ENCODE data around the gene PRKCH.
A peak's percentile ranks its signal among the peaks of the same experiment; 100 is the strongest.

PRKCH gene

DNA sequence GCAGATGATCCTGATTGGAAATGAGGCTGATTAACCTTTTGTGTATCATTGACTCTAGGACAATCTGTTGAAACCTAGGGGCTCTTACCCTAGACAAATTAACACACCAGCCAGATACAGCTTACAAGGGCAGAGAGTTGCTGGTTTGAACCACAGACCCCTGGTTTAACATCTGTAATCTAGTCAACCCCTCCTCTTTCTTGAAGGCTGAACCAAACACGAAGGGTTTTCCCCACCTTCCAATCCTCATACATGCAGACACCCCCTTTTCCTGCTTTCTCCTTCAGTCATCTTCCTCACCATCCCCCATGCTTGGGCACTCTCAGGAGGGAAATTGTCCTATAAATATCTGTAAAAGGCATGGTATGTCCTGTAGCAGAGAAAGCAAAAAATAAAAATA, 247.9 kb downstream of the PRKCH start:
- DNase-seq (ENCODE audit: low spot score): no peak

DNA sequence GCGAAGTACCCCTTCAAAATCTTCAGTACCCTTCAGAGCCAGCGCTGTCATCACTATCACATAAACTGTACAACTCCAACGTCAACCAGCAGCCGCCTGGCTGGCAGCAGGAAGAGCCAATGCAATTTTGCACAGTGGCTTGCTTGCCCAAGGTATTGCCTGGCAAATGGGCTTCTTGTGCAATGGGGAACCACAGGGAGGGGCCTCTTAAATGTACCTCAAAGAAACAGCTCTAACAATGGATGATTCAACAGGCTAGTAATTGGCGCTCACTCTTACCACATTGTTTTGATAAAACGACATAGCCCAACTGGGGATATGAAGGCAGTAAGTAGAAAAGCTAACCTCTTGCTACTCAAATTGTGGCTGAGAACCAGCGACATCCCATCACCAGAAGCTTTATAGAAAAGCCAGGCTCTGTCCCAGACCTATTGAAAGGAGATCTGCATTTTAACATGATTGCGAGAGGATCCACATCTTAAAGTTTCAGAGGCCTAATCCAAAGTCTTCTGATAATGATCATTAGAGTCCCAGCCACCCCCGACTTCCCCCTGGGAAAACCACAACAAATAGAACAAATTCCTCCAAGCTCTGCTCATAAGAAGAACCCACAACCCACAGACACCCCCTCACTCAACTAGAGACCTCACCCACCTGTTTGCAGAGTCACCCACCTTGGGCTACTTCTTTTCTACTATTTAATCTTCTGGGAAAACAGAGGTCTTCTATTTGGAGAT, 248.6 kb downstream of the PRKCH start:
- peak; percentile 61 for DNase-seq (ENCODE audit: low spot score)

DNA sequence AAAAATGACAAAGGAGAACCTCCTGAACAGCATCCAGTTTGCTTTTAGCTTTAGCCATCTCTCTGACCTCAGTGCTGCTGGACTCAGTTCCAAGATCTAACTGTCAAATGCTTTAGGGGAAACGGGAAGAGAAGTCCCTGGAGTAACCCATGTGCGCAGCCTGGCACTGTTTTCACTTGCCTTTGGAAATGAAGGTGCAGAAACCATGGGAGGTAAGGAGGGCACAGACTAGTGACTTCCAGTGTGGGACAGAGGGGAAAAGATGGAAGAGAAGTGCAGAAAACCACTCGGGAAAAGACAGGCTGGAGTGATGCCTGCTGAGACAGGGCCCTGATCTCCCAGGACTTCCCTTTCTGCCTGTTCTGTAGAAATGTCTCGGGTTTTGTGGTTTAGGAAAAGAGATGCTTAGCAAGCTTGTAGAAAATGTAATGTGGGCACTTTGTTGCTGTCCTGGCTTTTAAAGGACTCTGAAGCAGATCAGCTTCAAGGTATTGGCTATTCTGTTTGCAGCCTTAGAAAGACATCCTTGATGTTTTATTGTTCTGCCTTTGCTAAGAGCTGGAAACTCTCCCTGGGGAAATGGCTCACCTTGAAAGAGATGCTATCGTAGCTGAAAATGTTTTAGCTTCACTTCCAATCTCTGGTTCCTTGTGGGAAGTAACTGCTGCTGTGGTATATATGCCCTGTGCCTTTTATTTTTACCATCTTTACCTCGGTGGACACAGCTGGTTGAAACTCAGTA, 249.3 kb downstream of the PRKCH start:
- DNase-seq (ENCODE audit: low spot score): no peak

GRCh38 chr14:61571917-61572316, 250.5 kb downstream of the PRKCH start:
- no peak for DNase-seq (ENCODE audit: low spot score)

GRCh38 chr14:61573321-61573720, 251.9 kb downstream of the PRKCH start:
- DNase-seq (ENCODE audit: low spot score): no peak

DNA sequence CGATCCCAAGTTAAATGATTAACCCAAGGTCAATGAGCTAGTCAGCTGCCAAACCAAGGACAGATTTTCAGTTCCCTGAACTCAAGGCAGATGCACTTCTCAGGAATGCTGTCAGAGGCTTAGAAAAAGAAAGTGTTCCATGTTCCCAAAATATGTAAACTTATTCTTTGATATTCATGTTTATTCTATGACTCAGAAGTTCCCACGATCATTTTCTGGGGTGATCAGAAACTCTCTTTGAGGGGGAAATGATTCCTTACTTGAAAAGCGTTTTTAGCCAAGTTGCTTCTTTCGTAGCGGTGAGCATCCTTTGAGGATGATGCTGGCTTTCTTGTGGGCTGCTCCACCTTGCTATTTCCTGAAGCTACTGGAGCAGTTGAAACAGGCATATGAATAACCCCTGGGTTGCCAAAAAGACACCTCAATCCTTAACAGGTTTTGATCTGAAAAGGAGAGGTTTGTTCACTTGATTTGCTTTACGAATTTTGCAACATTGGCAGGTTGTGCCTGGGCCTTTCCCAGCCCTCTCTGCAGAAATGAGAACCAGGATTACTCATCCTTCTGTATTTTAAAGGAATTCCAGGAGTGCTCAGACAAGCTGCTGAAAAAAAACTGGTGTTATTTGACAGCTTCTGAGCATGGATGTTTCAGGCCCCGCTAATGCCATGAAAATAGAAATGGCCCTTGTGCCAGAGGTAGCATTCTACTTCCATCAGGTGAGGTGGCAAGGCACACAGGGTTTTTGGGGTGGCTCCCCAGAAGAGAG, 252.6 kb downstream of the PRKCH start:
- DNase-seq (ENCODE audit: low spot score): no peak

DNA sequence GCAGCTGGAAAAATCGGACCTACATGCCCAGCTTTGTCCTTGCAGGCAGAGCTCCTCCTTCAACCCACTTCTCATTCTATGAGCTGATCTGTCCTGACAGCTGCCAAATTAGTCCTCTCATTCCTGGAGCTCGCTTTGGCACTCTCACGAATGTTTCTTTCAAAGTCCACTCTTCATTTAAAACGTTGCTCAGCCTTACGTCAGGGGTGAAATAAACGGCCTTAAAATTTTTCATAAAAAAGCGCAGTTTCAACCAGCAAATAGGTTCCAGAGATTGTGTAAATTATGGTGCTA, 253.1 kb downstream of the PRKCH start:
- no peak for DNase-seq (ENCODE audit: low spot score)

DNA sequence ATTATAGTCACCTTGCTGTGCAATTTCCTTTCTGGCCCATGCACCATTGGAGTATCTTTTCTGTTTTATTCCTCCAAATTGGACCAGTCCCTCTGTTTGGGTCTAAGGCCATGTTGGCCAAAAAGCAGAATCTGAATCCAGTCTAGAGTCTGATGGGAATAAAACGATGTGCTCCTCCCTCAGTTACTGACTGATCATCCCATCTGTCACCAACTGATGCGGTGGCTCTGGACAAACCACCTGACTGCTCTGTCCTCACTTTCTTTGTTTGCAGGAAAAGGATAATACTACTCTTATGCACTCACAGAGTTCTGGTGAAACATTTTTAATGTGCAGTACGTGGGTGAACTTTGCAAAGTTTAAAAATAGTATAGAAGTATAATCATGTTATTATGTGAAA, 253.7 kb downstream of the PRKCH start:
- no peak for DNase-seq (ENCODE audit: low spot score)

GRCh38 chr14:61575551-61576150, 254.3 kb downstream of the PRKCH start:
- no peak for DNase-seq (ENCODE audit: low spot score)

- no peak for DNase-seq (ENCODE audit: low spot score)
Measured at GRCh38 chr14:61577506-61577931, 256.1 kb downstream of the PRKCH start.

GRCh38 chr14:61578745-61579144, 257.4 kb downstream of the PRKCH start:
- DNase-seq (ENCODE audit: low spot score): peak; percentile 36

GRCh38 chr14:61581340-61581739, 260.0 kb downstream of the PRKCH start:
- DNase-seq (ENCODE audit: low spot score): no peak

- DNase-seq (ENCODE audit: low spot score): no peak
Measured at GRCh38 chr14:61581955-61582615, 260.7 kb downstream of the PRKCH start.

DNA sequence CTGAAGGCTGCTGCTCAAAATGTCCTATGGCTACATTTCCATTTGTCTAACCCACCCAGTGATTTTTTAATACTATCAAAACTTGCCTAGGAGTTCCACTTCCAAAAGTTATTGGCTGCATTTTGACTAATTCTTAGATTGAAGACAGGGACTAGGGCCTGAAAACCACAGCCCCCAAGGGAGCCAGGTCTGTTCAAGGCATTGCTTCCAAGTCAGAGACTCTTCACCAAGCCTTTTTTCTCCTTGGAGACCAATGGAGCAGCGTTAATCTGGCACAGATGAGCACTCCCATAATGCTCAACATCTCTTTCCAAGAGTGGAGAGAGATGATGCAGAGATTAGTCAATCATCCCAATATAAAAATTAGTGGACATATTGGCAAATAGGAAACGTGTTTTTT, 261.4 kb downstream of the PRKCH start:
- DNase-seq (ENCODE audit: low spot score): no peak

DNA sequence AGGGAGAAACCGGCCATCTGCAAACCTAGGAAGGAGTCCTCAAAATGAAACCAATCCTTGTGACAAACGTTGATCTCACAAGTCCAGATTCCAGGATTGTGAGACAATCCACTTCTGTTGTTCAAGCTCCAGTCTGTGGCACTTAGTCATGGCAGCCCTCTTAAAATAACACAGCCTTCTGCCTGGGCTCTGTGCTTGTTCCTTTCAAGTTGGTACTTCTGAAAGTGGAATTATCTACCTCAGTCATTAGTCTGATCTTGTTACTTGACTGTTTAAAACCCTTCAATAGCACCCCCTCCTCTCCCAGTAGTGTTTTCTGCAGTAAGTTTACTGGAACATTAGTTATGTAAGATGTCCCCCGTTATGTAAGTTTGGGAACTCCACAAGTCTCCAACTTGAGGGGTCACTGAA, 263.0 kb downstream of the PRKCH start:
- no peak for DNase-seq (ENCODE audit: low spot score)

GRCh38 chr14:61585598-61586543, 264.5 kb downstream of the PRKCH start:
- no peak for DNase-seq (ENCODE audit: low spot score)

DNA sequence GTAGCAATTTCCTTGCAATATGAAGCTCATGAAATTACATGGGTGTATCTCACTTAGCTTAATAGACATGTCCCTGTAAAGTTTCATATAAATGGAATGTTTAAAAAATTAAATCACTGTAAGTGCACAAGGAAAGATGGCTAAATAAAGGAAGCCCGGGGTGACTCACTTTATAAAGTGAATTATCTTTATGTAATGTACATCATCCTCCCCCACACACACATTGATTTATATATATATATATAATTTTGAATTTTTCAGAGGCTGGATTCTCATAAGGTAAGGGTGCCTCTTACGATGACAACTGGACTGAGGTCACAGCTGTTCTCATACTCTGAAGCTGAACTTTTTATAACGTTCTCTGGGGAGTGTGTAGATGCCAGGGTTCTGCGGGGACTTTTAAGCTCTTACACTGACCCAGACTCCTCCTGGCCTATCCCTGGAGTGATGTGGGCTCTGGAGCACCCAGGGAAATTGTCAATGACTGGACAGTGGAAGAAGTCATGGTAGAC, 265.2 kb downstream of the PRKCH start:
- no peak for DNase-seq (ENCODE audit: low spot score)

GRCh38 chr14:61587081-61587713, 265.8 kb downstream of the PRKCH start:
- no peak for DNase-seq (ENCODE audit: low spot score)

- DNase-seq (ENCODE audit: low spot score): no peak
Measured at GRCh38 chr14:61588419-61588901, 267.1 kb downstream of the PRKCH start.

All from CD4-positive, alpha-beta T cell treated with Interleukin-2 at 100 ng/mL for 4 hours (primary cell).